Sigmoid colon (tissue), 4 donors: Measurements from ENCODE around the gene NSG2.

Experiments
- POLR2A ChIP-seq, 2 donors: fragments of 450-650 bp; IDR thresholded peaks; one replicate each; pipeline ENCODE4 v1.6.1; 2016; ENCODE audit warnings: antibody characterized with exemption in 2 of 2, mild to moderate bottlenecking in 2 of 2, moderate library complexity in 2 of 2
- POLR2AphosphoS5 ChIP-seq, 4 donors: sonication (generic); formaldehyde crosslinking; IDR thresholded peaks; one replicate each; pipeline ENCODE4 v1.6.1; 2017; ENCODE audit warnings: antibody characterized with exemption in 4 of 4
- TF ChIP-seq, protein P1 (sequence below), 4 experiments: fragments of 450-650 bp in 3 of 4; fragments of 200-600 bp in 1 of 4; IDR thresholded peaks; one replicate each; pipeline ENCODE4 v1.5.1; 2016 to 2019; ENCODE audit warnings: antibody characterized with exemption in 4 of 4, mild to moderate bottlenecking in 3 of 4, moderate library complexity in 2 of 4

DNA sequence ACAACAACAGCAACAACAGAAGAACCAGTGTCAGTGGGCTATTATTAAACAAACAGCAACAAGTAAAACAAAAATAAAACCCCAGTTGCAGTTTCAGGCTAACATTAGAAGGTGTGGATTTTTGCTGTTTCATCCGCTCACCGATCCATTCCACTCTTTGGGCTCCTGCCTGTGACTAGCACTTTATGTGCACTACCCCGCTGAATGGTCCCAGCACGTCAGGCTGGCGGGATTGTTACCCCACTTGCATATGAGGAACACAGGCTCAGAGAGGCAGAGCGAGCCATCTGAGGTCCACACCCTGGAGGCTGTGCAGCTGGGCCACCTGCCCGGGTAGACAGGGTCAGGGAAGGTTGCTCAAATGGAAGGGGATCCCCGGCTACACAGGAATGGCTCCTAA is 26.0 kb downstream of the NSG2 start:
- TF ChIP-seq, protein P1, sequence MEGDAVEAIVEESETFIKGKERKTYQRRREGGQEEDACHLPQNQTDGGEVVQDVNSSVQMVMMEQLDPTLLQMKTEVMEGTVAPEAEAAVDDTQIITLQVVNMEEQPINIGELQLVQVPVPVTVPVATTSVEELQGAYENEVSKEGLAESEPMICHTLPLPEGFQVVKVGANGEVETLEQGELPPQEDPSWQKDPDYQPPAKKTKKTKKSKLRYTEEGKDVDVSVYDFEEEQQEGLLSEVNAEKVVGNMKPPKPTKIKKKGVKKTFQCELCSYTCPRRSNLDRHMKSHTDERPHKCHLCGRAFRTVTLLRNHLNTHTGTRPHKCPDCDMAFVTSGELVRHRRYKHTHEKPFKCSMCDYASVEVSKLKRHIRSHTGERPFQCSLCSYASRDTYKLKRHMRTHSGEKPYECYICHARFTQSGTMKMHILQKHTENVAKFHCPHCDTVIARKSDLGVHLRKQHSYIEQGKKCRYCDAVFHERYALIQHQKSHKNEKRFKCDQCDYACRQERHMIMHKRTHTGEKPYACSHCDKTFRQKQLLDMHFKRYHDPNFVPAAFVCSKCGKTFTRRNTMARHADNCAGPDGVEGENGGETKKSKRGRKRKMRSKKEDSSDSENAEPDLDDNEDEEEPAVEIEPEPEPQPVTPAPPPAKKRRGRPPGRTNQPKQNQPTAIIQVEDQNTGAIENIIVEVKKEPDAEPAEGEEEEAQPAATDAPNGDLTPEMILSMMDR (IDR thresholded peaks at IDR 0.05): no peak
- TF ChIP-seq POLR2AphosphoS5 (IDR thresholded peaks at IDR 0.05) (no peak), POLR2A (IDR thresholded peaks at IDR 0.05) (no peak)
